Stimulated activated CD4-positive, alpha-beta T cell treated with anti-CD3 and anti-CD28 coated beads, Interleukin-4, amount 100 ng/mL, for 24 hours (primary cell): ENCODE measurements around the gene SOS1.

ENCODE experiments used
- DNase-seq: peaks from one replicate; pipeline ENCODE4 v3.0.0-alpha.2; 2020

SOS1 gene

DNA sequence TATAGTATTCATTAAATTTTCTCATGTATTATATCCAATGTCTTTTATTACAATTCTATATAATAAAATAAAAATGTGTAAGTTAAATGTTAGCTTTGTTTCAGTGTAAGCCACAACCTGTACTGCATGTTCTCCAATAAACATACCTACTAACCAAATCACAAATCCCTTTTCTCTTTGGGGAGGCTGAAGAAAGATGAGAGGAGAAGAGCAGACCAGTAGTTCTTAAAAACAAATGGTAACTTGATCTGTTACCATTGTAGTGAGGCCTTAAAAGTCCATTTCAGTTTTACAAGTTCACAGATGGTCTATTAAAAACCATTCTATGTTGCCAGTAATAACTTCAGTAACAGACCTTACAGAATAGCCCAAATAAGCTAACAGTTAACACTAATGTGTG lies 100.5 kb downstream of the SOS1 start:
- DNase-seq = no peak

DNA sequence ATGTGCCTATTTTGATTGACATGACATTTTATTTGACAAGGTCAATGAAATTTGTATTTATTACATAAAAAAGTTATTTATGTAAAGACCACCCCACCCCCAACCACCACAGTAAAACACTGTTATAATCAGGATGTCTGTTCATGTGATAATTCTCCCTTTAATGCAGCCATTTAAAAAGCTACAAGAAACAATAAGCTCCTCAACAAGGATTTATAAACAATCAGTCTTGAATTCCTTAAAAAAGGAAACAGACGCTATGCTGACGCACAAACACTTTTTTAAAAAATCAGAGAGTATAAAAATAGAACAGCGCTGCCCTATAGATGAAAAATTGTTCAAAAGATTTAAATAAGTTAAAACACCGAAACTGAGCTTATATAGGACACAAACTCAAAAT lies 102.2 kb downstream of the SOS1 start:
- DNase-seq = no peak

DNA sequence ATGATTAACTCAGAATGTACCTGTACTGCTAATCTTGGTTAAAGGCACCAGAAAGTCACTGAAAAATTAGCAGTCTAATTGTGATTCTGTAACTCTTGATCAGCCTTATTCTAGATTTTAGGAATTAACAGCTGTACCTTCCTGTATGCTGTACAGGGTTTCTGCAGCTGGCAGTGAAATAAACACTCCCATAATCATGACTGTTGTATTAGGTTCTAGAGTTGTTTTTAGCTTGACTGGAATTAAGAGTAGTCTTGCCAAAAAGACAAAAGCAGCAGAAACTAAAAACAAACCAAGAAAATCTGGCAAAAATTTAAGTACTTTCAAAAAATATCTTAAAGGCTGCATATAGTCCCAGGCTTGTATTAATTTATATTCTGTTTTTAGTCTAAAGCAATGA lies 103.5 kb downstream of the SOS1 start:
- no peak for DNase-seq

DNA sequence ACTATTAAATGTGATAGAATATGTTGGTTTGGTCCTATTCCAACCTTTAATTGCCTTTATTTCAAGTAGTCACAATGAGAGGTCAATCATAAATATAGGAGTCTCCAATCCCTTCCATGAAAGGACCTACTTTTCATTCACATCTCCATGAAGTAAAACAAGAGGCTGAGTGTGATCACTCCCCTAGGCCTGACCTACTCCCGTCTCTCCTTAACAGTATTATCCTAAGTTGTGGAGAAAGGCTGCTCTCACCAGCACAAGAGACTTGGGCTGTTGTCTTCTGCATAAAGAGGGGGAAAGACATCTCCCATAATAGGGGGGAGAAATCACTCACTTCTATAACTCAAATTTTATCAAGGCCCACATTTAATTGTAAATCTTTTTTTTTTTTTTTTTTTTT lies 105.4 kb downstream of the SOS1 start:
- DNase-seq = no peak

DNA sequence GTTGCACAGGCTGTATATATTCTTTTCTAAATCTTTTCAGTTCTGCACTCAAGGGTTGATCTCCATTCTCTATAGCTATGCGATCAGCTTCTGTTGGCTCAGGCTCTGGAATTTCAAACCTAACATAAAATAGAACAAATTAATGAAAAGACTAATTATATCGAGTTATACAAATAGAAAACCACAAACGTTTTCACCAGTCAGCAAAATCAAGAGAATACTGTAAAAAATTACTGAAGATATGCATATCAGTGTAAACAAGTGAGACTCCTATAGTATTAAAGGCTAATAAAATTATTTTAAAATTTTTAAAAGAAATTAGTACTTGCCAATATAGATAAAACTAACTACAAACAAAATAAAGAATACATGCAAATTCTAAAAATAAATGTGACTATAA lies 107.0 kb downstream of the SOS1 start:
- DNase-seq = no peak

DNA sequence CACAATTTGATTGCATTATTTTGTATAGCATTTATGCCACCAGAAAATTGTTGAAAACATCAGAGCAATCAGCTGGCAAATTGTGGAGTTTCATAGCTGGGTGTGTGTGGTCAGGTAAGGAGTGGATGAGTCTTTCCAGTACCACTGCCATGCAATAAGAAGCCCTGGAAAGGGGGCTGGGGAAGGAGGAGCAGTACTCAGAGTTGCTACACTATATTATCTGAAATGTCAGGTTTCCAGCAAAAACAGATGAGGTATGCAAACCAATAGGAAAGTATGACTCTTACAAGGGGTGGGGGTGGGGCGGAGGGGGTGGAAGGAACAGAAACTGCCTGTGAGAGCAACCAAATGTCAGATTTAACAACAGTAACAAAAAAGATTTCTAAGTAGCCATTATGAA lies 112.2 kb downstream of the SOS1 start:
- no peak for DNase-seq

DNA sequence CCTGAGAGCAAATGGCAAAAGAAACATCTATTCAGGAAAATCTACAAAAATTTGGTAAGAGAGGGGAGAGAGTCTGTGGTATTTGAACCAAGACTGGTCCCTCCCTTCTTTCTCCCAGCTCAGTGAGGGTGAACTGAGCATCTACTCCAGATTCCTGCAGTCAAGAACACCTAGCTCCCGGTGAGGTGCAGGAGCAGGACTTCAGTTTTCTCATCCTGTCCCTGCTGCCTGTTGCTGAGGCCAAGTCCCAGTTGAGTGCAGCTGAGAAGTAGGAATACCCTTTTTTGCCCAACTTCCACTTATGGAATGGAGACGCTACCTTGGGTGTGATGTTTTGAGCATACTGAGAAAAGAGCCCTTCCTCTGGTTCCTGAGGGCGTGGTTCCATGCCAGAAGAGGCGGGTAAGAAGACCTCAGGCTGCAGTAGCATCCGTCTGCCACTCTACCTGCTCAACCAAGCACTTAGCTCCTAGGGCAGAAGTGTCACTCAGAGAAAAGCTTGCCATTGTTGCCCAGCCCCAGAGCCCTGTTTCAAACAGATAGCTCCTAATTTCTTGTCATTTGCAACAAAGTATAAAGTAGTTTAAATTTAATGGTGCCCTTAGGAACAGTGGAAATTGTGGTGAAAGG lies 112.9 kb downstream of the SOS1 start:
- DNase-seq = no peak

DNA sequence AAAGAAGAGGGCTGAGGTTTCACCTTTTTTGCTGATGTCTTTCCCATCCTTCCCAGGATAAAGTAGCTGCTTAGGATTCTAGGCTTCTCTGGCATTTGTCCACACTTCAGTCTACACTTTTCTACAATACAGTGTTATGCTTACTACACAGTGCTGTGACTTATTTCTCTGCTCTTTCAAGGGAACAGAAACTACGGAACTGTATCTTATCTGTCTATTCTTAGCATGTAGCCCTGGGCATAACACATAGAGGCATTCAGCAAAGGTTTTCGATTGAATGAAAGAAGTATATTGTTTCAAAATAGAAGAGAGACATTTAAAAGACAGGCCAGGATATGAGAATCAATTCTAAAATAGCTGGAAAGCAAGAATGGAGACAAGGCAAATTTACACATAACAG lies 120.3 kb downstream of the SOS1 start:
- no peak for DNase-seq

DNA sequence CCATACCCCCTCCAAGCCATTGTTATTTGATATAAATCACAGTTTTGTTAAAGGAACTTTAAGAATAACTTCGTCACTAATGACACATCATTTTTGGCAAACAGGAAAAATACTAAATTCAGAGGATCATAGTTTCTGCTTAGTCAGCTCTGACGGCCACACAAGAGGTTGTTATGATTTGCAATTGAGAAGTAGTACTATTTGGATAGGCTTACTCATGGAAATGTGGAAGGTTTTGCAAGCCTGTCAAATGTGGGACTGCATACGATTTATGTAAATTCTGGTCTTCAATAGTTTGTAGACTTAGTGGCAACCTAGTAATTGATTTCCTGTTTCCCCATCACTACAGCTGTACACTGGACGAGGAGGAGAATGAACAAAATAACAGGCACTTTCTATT lies 123.1 kb downstream of the SOS1 start:
- no peak for DNase-seq

DNA sequence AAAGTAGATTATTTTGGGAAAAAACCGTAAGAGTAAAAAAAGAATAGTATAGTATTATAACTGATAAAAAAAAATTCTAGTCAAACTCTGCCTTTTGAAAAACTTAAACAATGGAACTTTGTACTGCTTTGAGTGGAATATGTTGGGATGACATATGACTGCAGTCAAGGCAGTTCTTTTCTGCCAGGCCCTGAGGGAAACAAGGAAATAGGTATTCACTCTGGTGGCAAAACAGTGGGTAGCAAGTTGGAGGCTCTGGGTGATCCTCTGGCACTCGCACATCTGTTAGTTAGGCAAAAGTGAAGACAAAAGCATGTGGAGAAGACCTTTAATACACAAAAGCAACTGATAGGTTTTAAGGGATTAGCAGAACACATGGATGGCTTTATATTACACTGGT lies 129.0 kb downstream of the SOS1 start:
- no peak for DNase-seq

DNA sequence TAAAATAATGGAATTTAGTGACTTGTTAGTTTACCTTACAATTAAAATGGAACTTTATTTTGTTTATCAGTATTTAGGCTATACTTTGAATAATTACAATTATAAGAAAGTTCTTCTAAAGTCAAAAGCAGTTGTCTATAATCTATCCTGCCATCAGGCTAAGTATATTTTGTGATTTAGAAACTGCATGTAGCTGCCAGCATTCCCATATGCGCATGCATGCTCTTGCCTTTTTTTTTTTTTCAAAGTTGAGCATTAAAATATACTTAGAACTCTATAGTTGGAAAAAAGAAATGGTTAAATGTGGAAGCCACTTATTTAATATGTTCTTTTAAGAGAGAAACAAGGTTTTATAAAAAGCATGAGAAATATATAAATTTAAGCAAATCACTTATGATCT lies 132.1 kb downstream of the SOS1 start:
- no peak for DNase-seq

DNA sequence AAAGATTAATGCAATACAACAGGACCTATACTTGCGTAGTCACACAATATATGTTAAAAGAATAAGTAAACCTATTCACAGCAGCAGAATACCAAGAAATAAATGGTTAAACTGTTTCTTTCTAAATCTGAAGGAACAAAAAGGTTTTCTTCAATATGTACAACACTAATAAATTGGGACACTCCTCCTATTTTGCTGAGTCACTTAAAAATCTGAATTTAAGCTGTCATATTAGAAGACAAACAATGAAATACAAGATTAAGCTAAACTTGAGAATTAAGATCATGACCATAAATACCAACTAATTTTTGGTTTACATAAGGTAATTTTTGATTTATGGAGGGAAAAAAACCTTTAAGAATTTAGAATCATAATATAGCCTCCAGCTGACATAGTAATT lies 138.4 kb downstream of the SOS1 start:
- DNase-seq = no peak

DNA sequence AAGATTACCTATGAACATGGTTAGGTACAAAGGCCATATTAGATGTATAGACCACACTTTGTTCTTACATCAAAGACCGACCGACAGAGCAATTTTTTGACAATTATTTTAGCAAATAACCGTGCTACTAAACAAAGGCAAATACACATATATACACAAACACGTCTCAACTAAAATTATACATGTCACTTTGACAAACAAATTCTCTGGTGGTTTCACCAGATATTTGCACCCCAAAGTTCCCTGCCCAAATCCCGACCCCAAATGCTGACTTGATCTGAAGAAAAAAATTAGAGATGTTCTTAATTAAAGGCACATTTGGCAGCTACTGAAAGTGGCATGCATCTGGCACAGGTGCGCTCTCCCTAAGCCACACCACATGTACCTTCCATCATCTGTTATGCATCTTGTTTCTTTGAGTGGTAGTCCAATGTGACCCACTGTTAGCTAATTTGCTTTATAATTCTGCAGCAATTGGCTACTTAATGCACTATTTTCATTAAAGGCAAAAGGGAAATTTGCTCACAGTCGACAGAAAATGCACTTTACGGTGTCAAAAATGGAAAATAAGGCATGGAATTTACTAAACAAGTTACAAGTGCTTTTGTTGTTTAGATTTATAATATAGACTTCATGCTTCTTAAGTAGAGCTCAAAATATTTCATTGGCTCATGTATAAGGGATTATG lies 139.0 kb downstream of the SOS1 start:
- no peak for DNase-seq

DNA sequence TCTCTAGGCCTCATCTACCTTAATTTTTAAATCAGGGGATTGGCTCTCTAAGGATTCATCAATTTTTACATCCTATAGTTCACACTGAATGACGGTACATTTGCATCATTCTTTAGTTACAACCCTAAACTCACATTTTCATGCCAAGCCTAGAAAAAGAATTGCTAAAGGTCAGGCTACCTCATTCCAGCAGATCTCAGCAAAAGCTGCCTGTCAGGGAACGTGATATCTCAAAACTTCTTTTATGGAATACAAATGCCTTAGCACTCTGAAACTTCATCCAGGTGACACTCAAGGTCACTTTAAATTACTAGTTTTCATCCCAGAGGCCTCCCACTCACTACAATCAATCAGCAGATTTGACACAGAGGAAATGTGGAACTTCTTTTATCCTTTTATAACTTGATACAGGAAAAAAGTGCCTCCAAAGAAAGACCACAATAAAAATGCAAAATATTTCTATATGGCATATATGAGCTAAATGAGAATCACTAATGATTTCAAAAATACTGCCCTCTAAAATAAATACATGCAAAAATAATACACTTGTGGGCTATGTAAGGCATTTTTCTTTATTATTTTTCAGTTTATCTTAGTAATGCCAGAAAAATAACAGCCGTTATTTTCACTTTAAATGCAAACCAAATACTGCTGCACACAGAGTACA lies 139.7 kb downstream of the SOS1 start:
- no peak for DNase-seq

DNA sequence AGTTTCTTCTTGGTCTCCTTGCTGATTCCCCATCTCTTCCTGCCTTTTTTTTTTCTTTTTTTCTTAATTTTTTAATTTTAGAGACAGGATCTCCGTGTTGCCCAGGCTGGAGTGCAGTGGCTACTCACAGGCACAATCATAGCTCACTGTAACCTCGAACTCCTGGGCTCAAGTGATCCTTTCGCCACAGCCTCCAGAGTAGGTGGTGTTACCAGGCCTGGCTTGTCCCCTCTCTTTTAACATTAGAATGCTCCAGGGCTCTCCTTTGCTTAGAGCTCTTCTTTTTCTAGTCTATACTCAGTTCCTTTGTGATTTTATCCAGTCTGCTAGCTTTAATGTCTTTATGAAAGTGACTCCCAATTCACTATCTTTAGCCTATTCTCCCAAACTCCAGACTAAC lies 141.9 kb downstream of the SOS1 start:
- DNase-seq = no peak

DNA sequence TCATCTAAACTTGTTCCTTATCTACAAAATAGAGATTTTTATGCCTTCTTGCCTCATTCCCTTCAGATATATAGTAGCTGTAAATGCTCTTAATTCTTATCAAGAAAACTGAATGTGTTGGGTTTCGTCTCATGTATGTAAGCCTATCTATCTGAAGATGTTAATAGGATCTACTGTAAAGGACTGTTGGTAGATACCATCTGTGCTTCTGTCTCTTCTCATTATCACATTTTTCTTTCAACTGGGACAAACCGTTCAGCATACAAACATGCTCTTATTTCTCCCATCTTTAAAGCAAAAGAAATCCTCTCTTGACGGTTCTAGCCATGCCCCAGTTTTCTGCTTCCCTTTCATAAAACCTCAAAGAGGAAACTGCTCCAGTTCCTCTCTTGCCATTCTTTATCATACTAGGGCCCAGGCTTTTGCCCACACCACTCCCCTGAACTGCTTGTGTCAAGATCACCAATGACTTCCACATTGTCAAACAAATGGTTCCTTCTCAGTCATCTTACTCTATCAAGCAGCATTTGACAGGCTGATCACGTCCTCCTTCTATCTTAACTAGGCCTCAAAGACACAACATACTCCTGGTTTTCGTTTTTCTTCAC lies 142.5 kb downstream of the SOS1 start:
- no peak for DNase-seq

DNA sequence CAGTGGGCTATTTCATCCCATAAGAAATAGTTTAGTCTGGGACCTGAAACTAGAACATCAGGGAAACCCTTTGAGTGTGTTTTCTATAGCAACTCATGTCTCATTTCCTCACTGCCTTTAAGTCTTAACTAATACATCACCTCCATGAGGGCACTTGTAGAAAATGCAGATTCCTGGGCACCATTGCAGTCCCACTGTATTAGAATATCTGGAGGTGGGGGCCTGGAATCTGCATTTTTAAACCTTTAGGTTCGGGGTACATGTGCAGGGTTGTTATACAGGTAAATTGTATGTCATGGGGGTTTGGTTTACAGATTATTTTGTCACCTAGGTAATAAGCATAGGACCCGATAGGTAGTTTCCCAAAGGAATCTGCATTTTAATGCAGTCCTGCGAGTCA lies 143.8 kb downstream of the SOS1 start:
- no peak for DNase-seq

DNA sequence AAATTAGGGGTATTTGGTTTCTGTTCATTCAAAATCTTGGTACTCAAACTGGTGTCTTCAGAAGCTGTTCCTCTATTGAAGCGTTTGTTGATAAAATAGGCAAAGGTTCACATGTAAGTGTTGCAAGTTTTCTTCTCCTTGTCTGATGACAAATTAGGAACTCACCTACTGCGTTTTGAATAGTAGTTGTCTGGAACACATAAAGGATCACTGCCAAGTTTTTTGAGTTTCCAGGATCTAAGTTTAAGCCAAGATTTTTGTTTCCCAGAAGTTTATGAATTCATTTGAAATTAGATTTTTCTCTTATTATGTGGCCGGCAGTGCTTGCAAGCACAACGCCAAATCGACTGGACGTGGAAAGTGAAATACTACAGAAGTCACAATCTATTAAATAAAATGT lies 145.8 kb downstream of the SOS1 start:
- DNase-seq = no peak

DNA sequence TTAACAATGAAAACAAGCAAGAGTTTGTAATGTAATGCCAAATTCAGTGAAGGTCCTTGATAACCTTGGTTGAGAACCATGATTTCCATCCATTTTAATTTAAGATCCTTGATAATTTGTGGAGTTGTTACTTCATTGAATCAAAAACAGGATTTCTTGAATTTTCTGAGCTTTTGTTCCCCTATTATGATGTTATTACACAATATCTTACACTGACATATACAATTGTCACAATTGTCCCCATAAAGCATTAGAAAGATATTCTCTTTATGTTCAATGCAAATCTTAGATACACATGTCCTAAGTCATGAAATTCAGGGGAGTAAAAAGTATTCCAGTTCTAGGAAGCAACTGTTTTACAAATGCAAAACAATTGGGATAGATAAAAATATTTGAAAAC lies 147.6 kb downstream of the SOS1 start:
- DNase-seq = no peak

DNA sequence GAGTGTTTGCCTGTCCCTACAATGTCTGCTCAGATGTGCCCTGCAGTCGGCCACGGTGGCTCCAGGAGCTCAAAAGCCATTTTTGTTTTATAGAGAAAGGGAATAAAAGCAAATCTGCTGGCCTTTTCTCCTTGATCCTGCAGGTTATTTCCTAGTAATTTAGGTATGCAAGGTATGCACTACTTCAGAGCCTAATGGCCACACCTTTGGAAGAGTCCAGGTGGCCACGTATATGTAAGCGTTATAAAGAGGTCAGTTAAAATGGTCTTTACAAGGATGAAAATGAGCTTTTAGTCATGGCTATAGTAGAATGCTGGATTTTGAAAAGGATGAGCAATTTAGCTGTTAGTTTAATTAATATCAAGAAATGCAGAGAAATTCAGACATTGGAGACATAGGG lies 149.5 kb downstream of the SOS1 start:
- DNase-seq = no peak

DNA sequence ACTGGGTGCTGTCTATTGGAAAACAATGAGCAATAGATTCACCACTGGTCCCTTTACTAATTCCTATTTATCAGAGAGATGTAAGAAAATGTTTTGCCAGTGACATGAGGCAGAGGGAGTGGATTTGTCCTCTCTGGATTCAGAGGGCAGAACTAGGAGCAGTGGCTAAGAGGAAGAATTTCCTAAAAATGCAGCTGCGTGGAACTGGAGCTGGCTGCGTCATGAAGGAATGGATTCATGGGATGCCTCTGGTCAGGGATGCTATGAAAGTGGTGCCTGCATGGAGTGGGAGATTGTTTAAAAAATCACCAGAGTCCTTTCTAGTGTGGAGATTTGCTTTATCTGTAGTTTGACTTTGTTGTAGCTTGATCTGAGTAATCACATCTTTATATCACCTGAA lies 152.8 kb downstream of the SOS1 start:
- DNase-seq = no peak

DNA sequence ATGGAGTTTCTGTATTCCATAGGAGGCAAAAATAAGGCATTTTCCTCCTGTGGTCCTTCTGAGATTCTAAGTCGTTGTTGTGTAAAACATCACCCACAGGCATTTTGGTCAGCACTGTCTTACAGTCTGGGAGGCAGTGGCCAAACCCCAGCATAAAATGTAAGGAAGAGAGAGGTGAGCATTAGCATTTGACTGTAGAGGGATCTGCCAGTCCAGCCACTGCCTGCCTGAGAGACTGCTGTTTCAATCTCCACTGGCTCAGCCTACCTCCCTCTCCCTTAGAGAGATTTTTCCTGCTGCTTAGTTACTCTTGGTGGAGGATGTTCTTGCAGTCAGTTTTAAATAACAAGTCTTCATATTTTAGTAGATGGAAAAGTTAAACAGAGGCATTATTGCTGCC lies 154.2 kb downstream of the SOS1 start:
- no peak for DNase-seq

DNA sequence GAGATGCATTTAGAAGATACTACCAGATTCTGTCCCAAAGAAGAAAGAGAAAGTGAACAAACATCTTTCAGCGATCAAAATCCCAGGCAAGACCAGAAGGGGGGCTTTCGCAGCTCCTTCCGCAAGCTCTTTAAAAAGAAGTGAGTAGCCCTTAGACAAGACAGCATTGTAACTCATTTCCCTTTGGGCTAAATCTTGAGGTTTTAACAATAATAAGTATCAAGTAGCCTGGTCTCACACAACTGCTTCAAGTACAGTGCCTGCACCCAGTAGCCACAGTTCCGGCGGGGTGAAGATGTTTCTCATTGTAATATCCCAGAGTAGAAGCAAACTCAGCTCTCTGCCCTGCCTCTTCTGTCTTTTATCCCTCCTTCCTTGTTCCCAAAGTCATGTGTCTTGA lies 154.8 kb downstream of the SOS1 start:
- no peak for DNase-seq

DNA sequence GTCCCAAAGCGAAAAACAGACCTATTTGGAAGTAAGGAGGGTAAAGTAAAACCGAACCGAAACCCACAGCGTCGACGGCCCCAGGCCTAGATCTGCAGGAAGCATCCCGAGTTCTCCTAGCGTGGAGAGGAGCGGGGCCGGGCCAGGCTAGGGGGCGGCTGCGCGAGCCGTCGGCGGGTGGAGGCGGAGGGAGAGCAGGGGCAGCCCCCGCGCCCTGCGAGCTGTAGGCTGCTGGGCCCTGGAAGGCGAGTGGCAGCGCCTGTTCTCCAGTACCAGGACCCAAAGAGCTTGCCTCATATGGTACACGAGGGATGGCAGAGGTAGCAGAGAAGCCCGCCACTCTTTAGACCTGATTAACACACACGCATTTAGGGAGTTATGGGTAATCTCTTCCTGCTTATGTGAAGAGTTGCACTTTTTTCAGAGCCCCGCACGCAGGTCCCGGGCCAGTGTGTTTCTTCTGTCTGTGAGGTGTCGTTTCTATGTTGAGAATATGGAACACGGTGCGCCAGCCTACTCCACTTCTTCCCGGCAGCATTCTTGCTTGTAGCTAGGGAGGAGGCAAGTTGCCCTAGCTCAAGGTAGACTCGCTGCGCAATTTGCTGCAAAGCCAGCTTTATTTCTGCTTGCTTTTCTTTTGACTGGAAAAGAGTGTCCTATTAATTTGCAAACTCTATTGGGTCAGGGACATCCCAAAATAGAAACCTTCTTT lies 160.1 kb downstream of the SOS1 start:
- no peak for DNase-seq
